Measurements from ENCODE around the gene ZMIZ1.

The ZMIZ1 gene

GRCh38 chr10:79118286-79119202 lies 49.8 kb downstream of the ZMIZ1 start:
- Histone ChIP-seq H3F3A (ENCODE audit: low read depth) (no peaks in the 10 kb centered on the region), H3K4me1 (ENCODE audit: insufficient read depth, low read length, poor library complexity, severe bottlenecking) (peaks cover 46% of the 10 kb centered on the region), H3K9me3 (ENCODE audit: insufficient read depth, low read depth, low read length) (no peaks in the 10 kb centered on the region), H3K36me3 (ENCODE audit: insufficient read depth, low read length) (peaks cover 61% of the 10 kb centered on the region), H3K9ac (ENCODE audit: low read depth, low read length, poor library complexity, severe bottlenecking) (no peak overlapping the region), H3K4me2 (ENCODE audit: low read depth, low read length, poor library complexity, severe bottlenecking) (no peak overlapping the region), H3K79me2 (ENCODE audit: insufficient read depth, low read length) (peaks cover 100% of the 10 kb centered on the region), H3K4me3 (ENCODE audit: low read length, poor library complexity, severe bottlenecking) (no peak overlapping the region), H3K27me3 (ENCODE audit: insufficient read depth, low read length, poor library complexity, severe bottlenecking) (no peaks in the 10 kb centered on the region), H4K20me1 (ENCODE audit: insufficient read depth, low read length, poor library complexity, severe bottlenecking) (peaks cover 75% of the 10 kb centered on the region), H2AFZ (ENCODE audit: low read length) (no peak overlapping the region), H3K9me2 (replicated peaks; ENCODE audit: low read depth, low read length) (no peaks in the 10 kb centered on the region)
- TF ChIP-seq EZH2phosphoT487 (IDR thresholded peaks at IDR 0.05; ENCODE audit: borderline replicate concordance) (no peak), CTCF (conservative IDR thresholded peaks at IDR 0.05; ENCODE audit: low read length) (no peak)

GRCh38 chr10:79119306-79119705 lies 50.5 kb downstream of the ZMIZ1 start:
- Histone ChIP-seq H3K9ac (ENCODE audit: low read depth, low read length, poor library complexity, severe bottlenecking) (no peak overlapping the region), H3K4me1 (ENCODE audit: insufficient read depth, low read length, poor library complexity, severe bottlenecking) (peaks cover 46% of the 10 kb centered on the region)

GRCh38 chr10:79123547-79123963 lies 54.8 kb downstream of the ZMIZ1 start:
- Histone ChIP-seq H3K9me3 (ENCODE audit: insufficient read depth, low read depth, low read length) (no peaks in the 10 kb centered on the region), H3K27me3 (ENCODE audit: insufficient read depth, low read length, poor library complexity, severe bottlenecking) (no peaks in the 10 kb centered on the region), H3K9me2 (replicated peaks; ENCODE audit: low read depth, low read length) (no peaks in the 10 kb centered on the region), H3K79me2 (ENCODE audit: insufficient read depth, low read length) (peaks cover 100% of the 10 kb centered on the region), H3K4me1 (ENCODE audit: insufficient read depth, low read length, poor library complexity, severe bottlenecking) (peaks cover 50% of the 10 kb centered on the region), H3K4me3 (ENCODE audit: low read length, poor library complexity, severe bottlenecking) (no peak overlapping the region), H3F3A (ENCODE audit: low read depth) (no peaks in the 10 kb centered on the region), H4K20me1 (ENCODE audit: insufficient read depth, low read length, poor library complexity, severe bottlenecking) (peaks cover 33% of the 10 kb centered on the region), H3K4me2 (ENCODE audit: low read depth, low read length, poor library complexity, severe bottlenecking) (no peak overlapping the region), H3K36me3 (ENCODE audit: insufficient read depth, low read length) (peaks cover 81% of the 10 kb centered on the region), H2AFZ (ENCODE audit: low read length) (no peak overlapping the region), H3K9ac (ENCODE audit: low read depth, low read length, poor library complexity, severe bottlenecking) (no peak overlapping the region)
- TF ChIP-seq EZH2phosphoT487 (IDR thresholded peaks at IDR 0.05; ENCODE audit: borderline replicate concordance) (no peak), CTCF (conservative IDR thresholded peaks at IDR 0.05; ENCODE audit: low read length) (no peak)

More at GRCh38 chr10:79119306-79119705, 50.5 kb downstream of the ZMIZ1 start:
- no peaks in the 10 kb centered on the region for H3K9me3 ChIP-seq (ENCODE audit: insufficient read depth, low read depth, low read length)
- no peak overlapping the region for H2AFZ ChIP-seq (ENCODE audit: low read length)
- peaks cover 69% of the 10 kb centered on the region for H3K36me3 ChIP-seq (ENCODE audit: insufficient read depth, low read length)
- H4K20me1 ChIP-seq (ENCODE audit: insufficient read depth, low read length, poor library complexity, severe bottlenecking) = peaks cover 75% of the 10 kb centered on the region
- H3K9me2 ChIP-seq (replicated peaks; ENCODE audit: low read depth, low read length) = no peaks in the 10 kb centered on the region
- no peak overlapping the region for H3K4me3 ChIP-seq (ENCODE audit: low read length, poor library complexity, severe bottlenecking)
- H3K79me2 ChIP-seq (ENCODE audit: insufficient read depth, low read length) = peaks cover 100% of the 10 kb centered on the region
- H3K27me3 ChIP-seq (ENCODE audit: insufficient read depth, low read length, poor library complexity, severe bottlenecking) = no peaks in the 10 kb centered on the region
- no peak for TF ChIP-seq CTCF (conservative IDR thresholded peaks at IDR 0.05; ENCODE audit: low read length)
- TF ChIP-seq EZH2phosphoT487 (IDR thresholded peaks at IDR 0.05; ENCODE audit: borderline replicate concordance) = no peak
- H3F3A ChIP-seq (ENCODE audit: low read depth) = no peaks in the 10 kb centered on the region
- H3K4me2 ChIP-seq (ENCODE audit: low read depth, low read length, poor library complexity, severe bottlenecking) = no peak overlapping the region

Measured in Loucy (cell line).